WTC11 (cell line): ENCODE measurements around the gene ADAM12. TPM values are rescaled to one million over a fixed set of nuclear protein-coding genes. Genes with fewer than 3 reads are reported as not detected.

Experiments used
- ATAC-seq: fragments of 200-7000 bp; cut with Tn5 transposase; 2 replicates; pipeline ENCODE4 v1.10.0; 2021; ENCODE audit warnings: mild to moderate bottlenecking, moderate library complexity
- CTCF ChIA-PET: fragments of 300-600 bp; sonication (Branson Sonifier 250); formaldehyde crosslinking; loops from one replicate; lab custom pipeline; 2021; ENCODE audit warnings: antibody characterized with exemption; lab: Charles Lee
- POLR2A ChIA-PET: fragments of 350-600 bp; sonication (Branson Sonifier 250); formaldehyde crosslinking; loops from one replicate; lab custom pipeline; 2021; ENCODE audit warnings: antibody characterized with exemption; lab: Charles Lee
- DNase-seq: peaks from one replicate; pipeline ENCODE4 v3.0.0; 2021; ENCODE audit warnings: low spot score
- H3K27ac Mint-ChIP-seq: 2 replicates; pipeline ENCODE4 v1.8.0; 2021; ENCODE audit warnings: mixed read lengths
- H3K27me3 Mint-ChIP-seq: 2 replicates; pipeline ENCODE4 v1.8.0; 2021; ENCODE audit warnings: low read depth, mild to moderate bottlenecking, moderate library complexity, mixed read lengths
- H3K36me3 Mint-ChIP-seq: 2 replicates; pipeline ENCODE4 v1.8.0; 2021; ENCODE audit warnings: mixed read lengths
- H3K4me1 Mint-ChIP-seq: 2 replicates; pipeline ENCODE4 v1.8.0; 2022; ENCODE audit warnings: mixed read lengths
- H3K4me3 Mint-ChIP-seq: 2 replicates; pipeline ENCODE4 v1.8.0; 2021; ENCODE audit warnings: mild to moderate bottlenecking, moderate library complexity, mixed read lengths
- H3K9me3 Mint-ChIP-seq: 2 replicates; pipeline ENCODE4 v1.8.0; 2021; ENCODE audit warnings: mixed read lengths
- ARID4B ChIP-seq: sonication (generic); formaldehyde crosslinking; IDR thresholded peaks from 2 replicates; pipeline ENCODE4 v1.8.0; 2023; ENCODE audit warnings: missing genetic modification reagents, mild to moderate bottlenecking, borderline replicate concordance
- ATF6 ChIP-seq: sonication (generic); formaldehyde crosslinking; IDR thresholded peaks from 2 replicates; pipeline ENCODE4 v1.8.1; 2023; ENCODE audit warnings: mild to moderate bottlenecking, missing genetic modification reagents
- CREB1 ChIP-seq: sonication (generic); formaldehyde crosslinking; IDR thresholded peaks from 2 replicates; pipeline ENCODE4 v1.8.0; 2023; ENCODE audit warnings: mild to moderate bottlenecking, missing genetic modification reagents
- ERG ChIP-seq: fragments of 250-450 bp; sonication (Bioruptor Pico); IDR thresholded peaks from 2 replicates; pipeline ENCODE4 v1.8.0; 2021; ENCODE audit warnings: mild to moderate bottlenecking
- FOXP1 ChIP-seq: sonication (generic); formaldehyde crosslinking; IDR thresholded peaks from 2 replicates; pipeline ENCODE4 v1.8.0; 2022; ENCODE audit warnings: missing genetic modification reagents, mild to moderate bottlenecking, moderate library complexity, borderline replicate concordance
- FOXP4 ChIP-seq: sonication (generic); formaldehyde crosslinking; IDR thresholded peaks from 2 replicates; pipeline ENCODE4 v1.8.0; 2022; ENCODE audit warnings: mild to moderate bottlenecking, missing genetic modification reagents
- GABPB1 ChIP-seq: sonication (generic); formaldehyde crosslinking; IDR thresholded peaks from 2 replicates; pipeline ENCODE4 v1.8.1; 2023; ENCODE audit warnings: mild to moderate bottlenecking, missing genetic modification reagents
- HMGA2 ChIP-seq: fragments of 250-450 bp; sonication (Bioruptor Pico); IDR thresholded peaks from 2 replicates; pipeline ENCODE4 v1.4.0; 2021; ENCODE audit warnings: mild to moderate bottlenecking, moderate library complexity
- NFATC4 ChIP-seq: fragments of 250-450 bp; sonication (Bioruptor Pico); IDR thresholded peaks from 2 replicates; pipeline ENCODE4 v1.9.0; 2021; ENCODE audit warnings: mild to moderate bottlenecking
- ZBTB21 ChIP-seq: sonication (generic); formaldehyde crosslinking; IDR thresholded peaks from 2 replicates; pipeline ENCODE4 v1.8.1; 2023; ENCODE audit warnings: mild to moderate bottlenecking, missing genetic modification reagents, borderline replicate concordance
- total RNA-seq: library from RNA; stranded (reverse); gene quantifications from 3 replicates; pipeline ENCODE4 v1.2.3, GENCODE V29; 2021
- TF ChIP-seq, protein P1 (sequence below): sonication (generic); formaldehyde crosslinking; IDR thresholded peaks from 2 replicates; pipeline ENCODE4 v1.8.0; 2022; ENCODE audit warnings: mild to moderate bottlenecking, missing genetic modification reagents
- TF ChIP-seq, protein P2 (sequence below): sonication (generic); formaldehyde crosslinking; IDR thresholded peaks from 2 replicates; pipeline ENCODE4 v1.8.0; 2023; ENCODE audit warnings: mild to moderate bottlenecking, missing genetic modification reagents
- TF ChIP-seq, protein P3 (sequence below): sonication (generic); formaldehyde crosslinking; IDR thresholded peaks from 2 replicates; pipeline ENCODE4 v1.8.0; 2022; ENCODE audit warnings: missing genetic modification reagents
- TF ChIP-seq, protein P4 (sequence below): fragments of 250-450 bp; sonication (Bioruptor Pico); conservative IDR thresholded peaks from 2 replicates; pipeline ENCODE4 v1.9.0; 2021; ENCODE audit warnings: mild to moderate bottlenecking
- TF ChIP-seq, protein P5 (sequence below): sonication (generic); formaldehyde crosslinking; conservative IDR thresholded peaks from 2 replicates; pipeline ENCODE4 v1.8.1; 2022; ENCODE audit warnings: mild to moderate bottlenecking, missing genetic modification reagents

The ADAM12 gene
- total RNA-seq, 1 experiment from 2014 or later: 0.22 TPM

- TF ChIP-seq, protein P1, sequence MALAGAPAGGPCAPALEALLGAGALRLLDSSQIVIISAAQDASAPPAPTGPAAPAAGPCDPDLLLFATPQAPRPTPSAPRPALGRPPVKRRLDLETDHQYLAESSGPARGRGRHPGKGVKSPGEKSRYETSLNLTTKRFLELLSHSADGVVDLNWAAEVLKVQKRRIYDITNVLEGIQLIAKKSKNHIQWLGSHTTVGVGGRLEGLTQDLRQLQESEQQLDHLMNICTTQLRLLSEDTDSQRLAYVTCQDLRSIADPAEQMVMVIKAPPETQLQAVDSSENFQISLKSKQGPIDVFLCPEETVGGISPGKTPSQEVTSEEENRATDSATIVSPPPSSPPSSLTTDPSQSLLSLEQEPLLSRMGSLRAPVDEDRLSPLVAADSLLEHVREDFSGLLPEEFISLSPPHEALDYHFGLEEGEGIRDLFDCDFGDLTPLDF: no peak
- TF ChIP-seq ARID4B (CRISPR knock-in tag) (no peak), FOXP1 (CRISPR knock-in tag) (no peak), CREB1 (CRISPR knock-in tag) (no peak), NFATC4 (CRISPR knock-in tag) (no peak)
- TF ChIP-seq, protein P2, sequence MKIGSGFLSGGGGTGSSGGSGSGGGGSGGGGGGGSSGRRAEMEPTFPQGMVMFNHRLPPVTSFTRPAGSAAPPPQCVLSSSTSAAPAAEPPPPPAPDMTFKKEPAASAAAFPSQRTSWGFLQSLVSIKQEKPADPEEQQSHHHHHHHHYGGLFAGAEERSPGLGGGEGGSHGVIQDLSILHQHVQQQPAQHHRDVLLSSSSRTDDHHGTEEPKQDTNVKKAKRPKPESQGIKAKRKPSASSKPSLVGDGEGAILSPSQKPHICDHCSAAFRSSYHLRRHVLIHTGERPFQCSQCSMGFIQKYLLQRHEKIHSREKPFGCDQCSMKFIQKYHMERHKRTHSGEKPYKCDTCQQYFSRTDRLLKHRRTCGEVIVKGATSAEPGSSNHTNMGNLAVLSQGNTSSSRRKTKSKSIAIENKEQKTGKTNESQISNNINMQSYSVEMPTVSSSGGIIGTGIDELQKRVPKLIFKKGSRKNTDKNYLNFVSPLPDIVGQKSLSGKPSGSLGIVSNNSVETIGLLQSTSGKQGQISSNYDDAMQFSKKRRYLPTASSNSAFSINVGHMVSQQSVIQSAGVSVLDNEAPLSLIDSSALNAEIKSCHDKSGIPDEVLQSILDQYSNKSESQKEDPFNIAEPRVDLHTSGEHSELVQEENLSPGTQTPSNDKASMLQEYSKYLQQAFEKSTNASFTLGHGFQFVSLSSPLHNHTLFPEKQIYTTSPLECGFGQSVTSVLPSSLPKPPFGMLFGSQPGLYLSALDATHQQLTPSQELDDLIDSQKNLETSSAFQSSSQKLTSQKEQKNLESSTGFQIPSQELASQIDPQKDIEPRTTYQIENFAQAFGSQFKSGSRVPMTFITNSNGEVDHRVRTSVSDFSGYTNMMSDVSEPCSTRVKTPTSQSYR: no peak
These were observed 178.1 kb downstream of the ADAM12 start (continued) for GRCh38 chr10:126210051-126210651.

DNA sequence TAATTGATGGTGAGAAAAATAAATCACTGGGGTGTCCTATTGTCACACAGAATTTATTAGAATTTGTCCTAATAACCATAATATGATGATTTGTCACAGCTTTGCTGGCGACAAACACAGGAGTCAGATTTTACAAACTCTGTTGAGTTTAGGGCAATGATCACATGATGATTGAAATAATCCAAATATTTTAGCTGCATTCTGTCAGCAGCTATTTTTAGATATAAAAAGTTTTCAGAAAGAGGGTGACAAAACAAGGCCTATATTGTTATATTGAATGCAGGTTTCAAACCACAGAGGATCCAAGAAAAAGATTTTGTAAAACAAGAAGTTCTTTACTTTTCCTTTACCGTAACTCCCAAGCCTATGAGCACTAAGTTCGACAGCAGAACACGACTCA, 178.8 kb downstream of the ADAM12 start:
- POLR2A ChIA-PET: no interaction called here
- H3K4me1 Mint-ChIP-seq: no peaks in the 10 kb centered on the region
- H3K4me3 Mint-ChIP-seq: no peak overlapping the region
- peaks cover 26% of the 10 kb centered on the region for H3K9me3 Mint-ChIP-seq
- H3K27me3 Mint-ChIP-seq: no peaks in the 10 kb centered on the region
- DNase-seq: no peak
- no peak for ATAC-seq
- H3K36me3 Mint-ChIP-seq: peaks cover 2% of the 10 kb centered on the region; the same call in 1 of the 2 replicates
- H3K27ac Mint-ChIP-seq: no peak overlapping the region
- CTCF ChIA-PET: no interaction called here
- TF ChIP-seq ATF6 (CRISPR knock-in tag) (no peak), HMGA2 (CRISPR knock-in tag) (no peak), ZBTB21 (CRISPR knock-in tag) (no peak), GABPB1 (CRISPR knock-in tag) (no peak), ERG (CRISPR knock-in tag) (no peak), FOXP4 (CRISPR knock-in tag) (no peak)
- TF ChIP-seq, protein P3, sequence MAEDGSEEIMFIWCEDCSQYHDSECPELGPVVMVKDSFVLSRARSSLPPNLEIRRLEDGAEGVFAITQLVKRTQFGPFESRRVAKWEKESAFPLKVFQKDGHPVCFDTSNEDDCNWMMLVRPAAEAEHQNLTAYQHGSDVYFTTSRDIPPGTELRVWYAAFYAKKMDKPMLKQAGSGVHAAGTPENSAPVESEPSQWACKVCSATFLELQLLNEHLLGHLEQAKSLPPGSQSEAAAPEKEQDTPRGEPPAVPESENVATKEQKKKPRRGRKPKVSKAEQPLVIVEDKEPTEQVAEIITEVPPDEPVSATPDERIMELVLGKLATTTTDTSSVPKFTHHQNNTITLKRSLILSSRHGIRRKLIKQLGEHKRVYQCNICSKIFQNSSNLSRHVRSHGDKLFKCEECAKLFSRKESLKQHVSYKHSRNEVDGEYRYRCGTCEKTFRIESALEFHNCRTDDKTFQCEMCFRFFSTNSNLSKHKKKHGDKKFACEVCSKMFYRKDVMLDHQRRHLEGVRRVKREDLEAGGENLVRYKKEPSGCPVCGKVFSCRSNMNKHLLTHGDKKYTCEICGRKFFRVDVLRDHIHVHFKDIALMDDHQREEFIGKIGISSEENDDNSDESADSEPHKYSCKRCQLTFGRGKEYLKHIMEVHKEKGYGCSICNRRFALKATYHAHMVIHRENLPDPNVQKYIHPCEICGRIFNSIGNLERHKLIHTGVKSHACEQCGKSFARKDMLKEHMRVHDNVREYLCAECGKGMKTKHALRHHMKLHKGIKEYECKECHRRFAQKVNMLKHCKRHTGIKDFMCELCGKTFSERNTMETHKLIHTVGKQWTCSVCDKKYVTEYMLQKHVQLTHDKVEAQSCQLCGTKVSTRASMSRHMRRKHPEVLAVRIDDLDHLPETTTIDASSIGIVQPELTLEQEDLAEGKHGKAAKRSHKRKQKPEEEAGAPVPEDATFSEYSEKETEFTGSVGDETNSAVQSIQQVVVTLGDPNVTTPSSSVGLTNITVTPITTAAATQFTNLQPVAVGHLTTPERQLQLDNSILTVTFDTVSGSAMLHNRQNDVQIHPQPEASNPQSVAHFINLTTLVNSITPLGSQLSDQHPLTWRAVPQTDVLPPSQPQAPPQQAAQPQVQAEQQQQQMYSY (CRISPR knock-in tag): no peak
- TF ChIP-seq, protein P4, sequence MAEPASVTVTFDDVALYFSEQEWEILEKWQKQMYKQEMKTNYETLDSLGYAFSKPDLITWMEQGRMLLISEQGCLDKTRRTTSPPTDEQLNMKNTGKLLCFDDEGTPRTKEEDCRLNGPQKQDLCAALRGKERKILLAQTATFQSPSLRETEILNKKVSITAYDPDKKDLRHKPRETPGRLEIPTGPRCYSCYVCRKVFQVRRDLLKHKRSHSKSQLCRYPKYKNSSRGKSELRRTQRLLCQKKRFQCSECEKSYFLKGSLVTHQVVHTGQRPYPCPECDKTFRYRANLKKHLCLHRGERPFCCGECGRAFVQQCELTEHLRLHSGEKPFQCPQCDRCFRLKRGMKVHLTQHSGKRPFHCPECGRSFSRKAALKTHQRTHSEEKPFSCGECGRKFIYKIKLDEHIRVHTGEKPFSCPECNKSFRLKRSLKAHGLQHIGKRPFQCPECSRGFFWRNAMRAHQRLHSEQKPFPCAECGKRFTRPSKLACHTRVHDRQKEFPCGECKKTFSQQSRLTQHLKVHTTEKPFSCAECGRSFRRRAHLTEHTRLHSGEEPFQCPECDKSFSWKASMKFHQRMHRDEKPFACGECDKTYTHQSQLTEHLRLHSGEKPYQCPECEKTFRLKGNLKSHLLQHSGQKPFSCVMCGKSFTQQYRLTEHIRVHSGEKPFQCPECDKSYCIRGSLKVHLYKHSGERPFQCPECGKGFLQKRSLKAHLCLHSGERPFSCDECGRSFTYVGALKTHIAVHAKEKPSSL: no peak
- TF ChIP-seq, protein P5, sequence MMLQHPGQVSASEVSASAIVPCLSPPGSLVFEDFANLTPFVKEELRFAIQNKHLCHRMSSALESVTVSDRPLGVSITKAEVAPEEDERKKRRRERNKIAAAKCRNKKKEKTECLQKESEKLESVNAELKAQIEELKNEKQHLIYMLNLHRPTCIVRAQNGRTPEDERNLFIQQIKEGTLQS (CRISPR knock-in tag): no peak
